Measurements from ENCODE around the gene TPRG1.

The TPRG1 gene

GRCh38 chr3:189160519-189161309 is 11.1 kb upstream of the TPRG1 start:
- no peak for DNase-seq (ENCODE audit: low read depth, low spot score)
- H3K4me3 ChIP-seq (ENCODE audit: low read length): no peak overlapping the region

DNA sequence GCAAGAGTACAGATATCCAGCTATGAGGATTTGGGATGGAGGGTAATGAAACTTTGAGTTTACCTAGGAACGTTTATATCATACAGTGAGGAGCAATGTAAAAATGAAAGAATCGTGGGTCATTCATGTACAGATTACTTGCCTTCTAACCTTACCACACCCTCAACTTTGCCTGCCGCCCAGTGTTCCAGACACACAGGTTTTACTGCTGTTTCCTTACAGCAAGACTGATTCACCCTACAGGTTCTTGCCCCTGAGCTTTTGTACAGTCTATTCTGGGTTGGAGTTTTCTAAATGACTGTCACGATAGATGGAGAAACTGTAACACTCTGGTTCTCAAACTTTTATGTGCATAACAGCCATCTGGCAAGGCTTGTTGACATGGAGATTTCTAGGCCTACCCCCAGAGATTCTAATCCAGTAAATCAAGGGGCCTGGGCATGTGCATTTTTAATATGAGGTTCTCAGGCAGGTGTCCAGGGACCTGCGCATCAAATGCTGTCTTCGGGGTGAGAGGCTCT is 6.6 kb upstream of the TPRG1 start:
- no peak for DNase-seq (ENCODE audit: low read depth, low spot score)
- no peak overlapping the region for H3K4me3 ChIP-seq (ENCODE audit: low read length)

DNA sequence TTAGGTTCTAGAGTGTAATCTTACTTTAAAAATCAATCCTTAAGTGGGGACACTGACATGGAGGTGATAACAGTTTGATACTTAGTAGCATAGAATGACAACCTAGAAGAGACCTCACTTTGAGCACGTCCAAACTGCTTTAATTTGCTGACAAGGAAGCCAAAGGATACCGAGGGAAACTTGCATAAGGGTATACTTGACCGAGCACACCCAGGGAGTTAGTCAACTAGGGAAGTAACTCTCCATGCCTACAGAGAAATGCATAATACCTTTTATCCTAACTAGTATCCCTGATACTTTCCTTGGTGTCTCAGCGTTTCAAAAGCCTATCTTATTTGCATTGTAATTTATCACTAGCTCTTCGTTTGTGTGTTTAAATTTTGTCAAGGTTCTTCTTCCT is 5.5 kb upstream of the TPRG1 start:
- DNase-seq (ENCODE audit: low read depth, low spot score): no peak

DNA sequence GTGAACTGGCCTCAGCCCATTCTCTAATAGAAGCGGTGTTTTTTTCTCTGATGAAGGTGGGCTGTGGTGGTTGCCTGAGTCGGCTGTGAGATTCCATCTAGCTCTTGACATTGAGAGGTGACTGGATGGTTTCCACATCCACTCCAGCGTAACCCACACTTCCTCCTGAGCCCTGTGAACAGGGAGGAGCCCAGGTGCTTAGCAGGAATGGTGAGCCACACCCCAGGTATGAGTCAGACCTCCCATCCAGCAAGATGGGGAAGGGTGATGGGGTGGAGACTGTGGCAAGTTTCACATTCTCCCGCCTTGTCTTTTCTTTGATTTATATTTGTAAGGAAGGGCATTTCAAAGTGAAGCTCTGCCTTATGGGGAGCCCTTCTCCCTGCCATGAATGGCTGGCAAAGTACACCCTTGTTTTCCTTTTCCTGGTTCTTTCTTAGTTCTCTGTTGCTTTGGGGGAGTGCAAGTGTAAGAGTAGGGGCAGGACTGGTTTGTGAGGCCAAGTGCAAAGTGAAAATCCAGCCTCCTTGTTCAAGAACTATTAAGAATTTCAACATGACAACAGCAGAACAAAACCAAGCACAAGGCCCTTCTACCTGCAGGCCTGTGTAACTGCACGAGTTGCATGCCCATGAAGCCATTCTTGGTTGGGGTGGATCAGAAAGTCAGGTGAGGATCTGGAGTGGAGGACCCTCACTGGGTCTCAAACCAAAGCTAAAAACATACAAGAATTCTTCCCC is 4.6 kb upstream of the TPRG1 start:
- H3K4me3 ChIP-seq (ENCODE audit: low read length): no peak overlapping the region
- DNase-seq (ENCODE audit: low read depth, low spot score): no peak

More for the DNA sequence above, 5.5 kb upstream of the TPRG1 start:
- no peak overlapping the region for H3K4me3 ChIP-seq (ENCODE audit: low read length)

DNA sequence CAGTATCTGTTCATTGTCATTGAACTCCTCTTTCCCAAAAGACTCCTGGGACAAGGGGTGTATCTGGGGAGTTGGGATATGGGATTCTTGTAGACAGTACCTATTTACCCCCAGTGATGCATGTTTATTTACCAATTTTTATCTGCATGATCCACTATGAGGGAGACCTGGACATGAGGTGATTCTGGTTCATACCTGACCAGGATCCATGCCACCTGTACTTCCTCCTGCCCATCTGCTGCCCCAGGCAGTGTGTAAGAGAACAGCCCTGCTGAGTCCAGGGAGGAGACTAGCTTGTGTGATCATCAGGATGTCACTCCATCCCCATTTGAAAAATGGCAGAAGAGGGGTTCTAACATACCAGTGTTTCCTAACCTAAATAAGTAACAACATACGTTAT is 3.1 kb upstream of the TPRG1 start:
- no peak for DNase-seq (ENCODE audit: low read depth, low spot score)
- no peak overlapping the region for H3K4me3 ChIP-seq (ENCODE audit: low read length)

DNA sequence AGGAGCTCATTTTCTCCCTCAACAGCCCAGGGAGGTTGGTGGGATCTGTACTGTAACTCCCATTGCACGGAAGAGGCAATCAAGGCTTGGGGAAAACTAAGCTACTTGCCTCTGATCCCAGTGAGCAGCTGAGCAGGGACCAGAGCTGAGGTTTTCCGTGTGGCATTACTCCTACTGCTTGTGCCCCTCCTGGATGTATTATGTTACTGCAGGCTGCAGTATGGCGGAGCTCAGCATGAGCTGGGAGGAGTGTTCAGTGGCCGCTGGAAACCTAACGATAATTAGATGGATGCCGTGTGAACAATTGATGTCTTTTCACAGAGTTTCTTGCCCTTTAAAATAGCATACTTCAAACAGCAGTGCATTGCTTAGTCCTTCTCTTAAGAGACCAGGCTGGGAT is 2.0 kb upstream of the TPRG1 start:
- no peak overlapping the region for H3K4me3 ChIP-seq (ENCODE audit: low read length)
- DNase-seq (ENCODE audit: low read depth, low spot score): no peak

GRCh38 chr3:189170559-189170958 is 1.2 kb upstream of the TPRG1 start:
- no peak overlapping the region for H3K4me3 ChIP-seq (ENCODE audit: low read length)
- DNase-seq (ENCODE audit: low read depth, low spot score): no peak

GRCh38 chr3:189172668-189173419 is 1.1 kb downstream of the TPRG1 start:
- no peak overlapping the region for H3K4me3 ChIP-seq (ENCODE audit: low read length)
- DNase-seq (ENCODE audit: low read depth, low spot score): no peak

DNA sequence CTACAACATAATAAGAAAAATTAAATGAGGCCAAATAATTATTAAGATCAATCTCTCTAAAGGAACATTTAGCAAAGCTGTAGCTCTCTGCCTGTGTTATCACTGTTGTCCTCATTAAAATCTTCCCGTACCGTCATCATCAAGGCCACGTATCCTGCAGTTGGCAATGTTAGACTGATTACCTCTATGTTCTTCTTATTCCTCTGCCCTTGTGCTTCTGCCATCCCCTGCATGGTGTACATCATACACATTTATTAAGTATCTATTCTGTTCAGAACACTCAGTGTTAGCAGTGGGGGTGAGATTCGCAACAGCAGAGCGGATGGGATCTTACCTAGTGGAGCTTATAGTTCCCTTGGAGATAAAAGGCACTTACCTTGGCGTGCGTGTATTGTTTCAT is 12.8 kb downstream of the TPRG1 start:
- DNase-seq (ENCODE audit: low read depth, low spot score): no peak
- H3K4me3 ChIP-seq (ENCODE audit: low read length): no peak overlapping the region

DNA sequence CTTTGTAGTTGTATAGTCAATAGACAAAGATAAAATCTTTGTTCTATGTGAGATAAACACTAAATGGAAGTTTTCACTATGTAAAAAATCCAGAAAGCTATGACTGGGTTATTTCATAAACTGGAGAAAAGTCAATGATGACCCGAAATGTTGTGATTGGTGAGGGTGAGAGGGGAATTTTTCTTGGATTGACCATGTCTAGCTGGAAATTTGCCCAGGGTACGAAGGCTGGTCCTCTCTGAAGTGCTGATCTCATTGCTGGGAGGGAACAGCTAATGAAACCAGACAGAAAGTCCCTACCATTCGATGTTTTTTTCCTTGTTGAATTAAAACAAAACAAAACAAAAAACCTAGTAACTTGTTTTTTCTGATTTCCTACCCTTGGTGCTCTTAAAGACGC is 14.3 kb downstream of the TPRG1 start:
- DNase-seq (ENCODE audit: low read depth, low spot score): no peak
- H3K4me3 ChIP-seq (ENCODE audit: low read length): no peak overlapping the region

GRCh38 chr3:189188466-189188865 is 16.7 kb downstream of the TPRG1 start:
- no peak for DNase-seq (ENCODE audit: low read depth, low spot score)
- H3K4me3 ChIP-seq (ENCODE audit: low read length): no peak overlapping the region

DNA sequence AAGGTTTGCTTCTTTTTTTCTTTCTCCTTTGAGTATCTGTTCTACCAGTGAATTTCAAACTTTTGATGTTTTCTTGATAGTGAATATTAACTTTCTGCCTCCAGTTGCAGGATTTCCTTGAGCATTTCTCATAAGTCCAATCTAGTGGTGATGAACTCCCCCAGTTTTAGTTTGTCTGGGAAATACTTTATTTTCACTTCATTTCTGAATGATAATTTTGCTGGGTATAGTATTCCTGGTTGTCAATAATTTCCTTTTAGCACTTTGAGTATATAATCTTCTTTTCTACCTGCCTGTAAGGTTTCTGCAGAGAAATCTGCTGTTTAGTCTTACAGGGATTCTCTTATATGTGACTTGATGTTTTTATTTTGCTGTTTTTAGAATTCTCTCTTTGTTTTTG is 21.0 kb downstream of the TPRG1 start:
- no peak overlapping the region for H3K4me3 ChIP-seq (ENCODE audit: low read length)
- no peak for DNase-seq (ENCODE audit: low read depth, low spot score)

DNA sequence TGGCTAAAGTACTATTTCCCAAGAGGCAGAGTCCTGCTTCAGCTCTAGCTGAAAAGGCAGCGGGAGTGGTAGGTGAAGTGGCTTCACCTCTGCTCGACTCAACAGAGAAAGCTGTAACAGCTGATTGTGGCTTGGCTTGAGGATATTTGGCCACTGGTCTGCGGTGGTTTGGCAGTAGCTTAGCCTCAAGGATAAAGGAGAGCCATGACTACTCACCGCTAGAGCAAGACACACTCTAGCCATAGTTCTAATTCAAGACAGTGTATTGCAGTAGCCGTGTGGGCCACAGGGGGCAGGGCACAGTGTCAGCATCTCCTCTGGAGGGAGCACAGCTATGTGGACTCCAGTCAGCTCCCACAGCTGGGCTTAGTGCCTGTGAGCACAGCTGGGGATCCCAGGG is 23.5 kb downstream of the TPRG1 start:
- no peak for DNase-seq (ENCODE audit: low read depth, low spot score)
- no peak overlapping the region for H3K4me3 ChIP-seq (ENCODE audit: low read length)

DNA sequence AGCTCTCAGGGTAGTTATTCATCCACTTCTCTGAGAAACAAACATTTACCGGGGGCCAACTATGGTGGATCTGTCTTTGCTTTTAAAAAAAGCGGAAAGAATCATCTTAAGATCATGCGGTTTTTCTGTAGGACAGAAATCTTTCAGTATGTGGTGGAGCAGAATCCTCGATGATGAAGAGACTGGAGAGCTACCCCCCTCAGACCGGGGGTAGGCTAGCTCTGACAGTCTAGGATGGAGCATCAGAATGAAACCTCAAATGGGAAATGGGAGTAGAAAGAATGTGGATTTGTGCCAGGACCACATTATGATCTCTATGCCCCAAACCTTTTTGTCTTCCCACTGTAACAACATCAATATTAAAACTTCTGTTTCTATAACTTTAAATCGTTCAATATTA is 30.3 kb downstream of the TPRG1 start:
- no peak overlapping the region for H3K4me3 ChIP-seq (ENCODE audit: low read length)
- no peak for DNase-seq (ENCODE audit: low read depth, low spot score)

DNA sequence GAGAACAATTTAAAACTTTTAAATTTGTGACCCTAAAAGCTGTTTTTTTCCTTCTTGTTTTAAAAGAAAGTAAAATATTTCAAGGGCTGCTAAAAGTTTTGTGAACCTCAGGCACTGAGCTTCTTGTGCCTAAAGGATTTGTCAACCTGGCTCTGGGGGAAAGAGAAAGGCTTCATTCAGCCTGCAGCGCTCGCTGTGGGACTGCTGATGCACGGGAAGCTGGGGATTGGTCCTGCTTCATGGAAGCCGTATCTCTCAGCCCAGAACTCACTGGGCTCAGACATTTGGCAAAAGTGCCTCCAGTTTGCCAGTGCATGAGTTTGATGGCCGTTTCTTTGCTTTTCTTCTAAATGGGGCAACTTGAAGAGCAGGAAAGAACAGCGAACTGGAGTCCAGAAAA is 30.8 kb downstream of the TPRG1 start:
- H3K4me3 ChIP-seq (ENCODE audit: low read length): no peak overlapping the region
- DNase-seq (ENCODE audit: low read depth, low spot score): no peak

DNA sequence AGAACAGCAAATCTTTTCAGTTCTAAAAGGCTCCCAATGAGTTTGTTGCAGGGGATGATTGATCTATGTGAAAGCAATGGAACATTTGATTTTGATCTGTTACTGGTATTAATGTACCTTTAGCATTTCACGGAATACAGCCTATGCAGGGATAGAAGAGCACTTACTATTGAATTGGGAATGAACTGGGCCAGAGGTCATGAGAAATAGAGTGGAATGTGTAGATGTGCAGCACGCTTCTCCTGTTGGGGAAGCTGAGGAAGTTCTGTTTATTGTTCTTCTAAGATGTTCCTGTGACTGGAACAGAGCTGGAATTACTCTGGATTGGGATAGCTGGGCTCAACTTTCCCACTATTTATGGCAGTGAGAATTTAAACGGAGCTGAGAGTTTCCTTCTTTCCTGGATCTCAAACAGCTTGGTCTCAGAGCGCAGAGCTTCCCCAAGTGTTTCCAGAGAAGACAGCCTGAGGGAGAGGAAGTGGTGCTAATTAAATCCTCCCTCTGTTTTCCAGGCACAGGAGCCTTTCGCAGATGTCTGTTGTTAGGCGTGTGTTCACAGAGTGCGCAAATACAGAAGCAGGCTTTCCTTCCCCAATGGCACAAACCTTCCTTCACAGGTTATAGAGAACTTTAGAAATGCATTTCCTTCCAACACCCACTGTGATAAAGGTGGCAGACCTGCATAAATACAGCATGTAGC is 32.5 kb downstream of the TPRG1 start:
- no peak for DNase-seq (ENCODE audit: low read depth, low spot score)
- no peak overlapping the region for H3K4me3 ChIP-seq (ENCODE audit: low read length)

DNA sequence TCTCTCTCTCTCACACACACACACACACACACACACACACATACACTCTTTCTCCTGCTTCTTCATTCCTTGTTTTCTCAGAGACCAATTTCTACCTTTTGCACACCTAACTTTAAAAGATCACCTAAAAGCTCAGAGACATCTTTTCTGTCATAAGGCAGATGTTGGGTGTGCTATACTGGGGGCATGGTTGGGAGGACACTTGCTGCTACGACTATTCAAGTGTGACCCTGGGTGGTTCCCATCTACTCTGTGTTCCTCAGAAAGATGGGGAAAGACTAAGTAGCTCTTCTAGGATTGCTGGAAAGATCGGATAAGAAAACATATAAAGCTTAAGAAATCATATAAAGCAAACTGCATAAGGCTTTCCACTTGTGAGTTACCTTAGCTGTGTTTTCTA is 33.2 kb downstream of the TPRG1 start:
- H3K4me3 ChIP-seq (ENCODE audit: low read length): no peak overlapping the region
- no peak for DNase-seq (ENCODE audit: low read depth, low spot score)

DNA sequence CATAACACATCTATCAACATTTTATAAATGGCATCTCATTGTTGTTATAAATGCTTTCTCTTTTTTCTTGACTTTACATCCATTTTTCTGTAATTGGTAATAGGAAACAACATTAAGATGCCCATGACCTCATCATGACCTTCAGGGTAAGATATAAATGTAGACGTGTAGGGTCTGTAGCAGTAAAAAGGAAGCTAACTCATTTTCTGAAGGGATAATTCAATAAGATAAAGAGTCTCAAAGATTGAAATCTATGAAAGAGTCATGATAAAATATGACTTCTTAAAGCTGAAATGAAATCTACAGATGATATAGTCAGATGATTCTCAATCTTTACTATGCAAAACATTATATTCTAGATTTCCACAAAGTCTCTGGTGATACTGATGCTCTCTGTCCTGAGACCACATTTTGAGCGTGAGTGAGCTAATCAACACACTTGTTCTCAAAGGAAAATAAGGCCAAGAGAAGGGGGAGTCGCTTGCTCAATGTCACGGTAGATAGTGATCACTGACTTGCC is 38.5 kb downstream of the TPRG1 start:
- no peak for DNase-seq (ENCODE audit: low read depth, low spot score)
- no peak overlapping the region for H3K4me3 ChIP-seq (ENCODE audit: low read length)

DNA sequence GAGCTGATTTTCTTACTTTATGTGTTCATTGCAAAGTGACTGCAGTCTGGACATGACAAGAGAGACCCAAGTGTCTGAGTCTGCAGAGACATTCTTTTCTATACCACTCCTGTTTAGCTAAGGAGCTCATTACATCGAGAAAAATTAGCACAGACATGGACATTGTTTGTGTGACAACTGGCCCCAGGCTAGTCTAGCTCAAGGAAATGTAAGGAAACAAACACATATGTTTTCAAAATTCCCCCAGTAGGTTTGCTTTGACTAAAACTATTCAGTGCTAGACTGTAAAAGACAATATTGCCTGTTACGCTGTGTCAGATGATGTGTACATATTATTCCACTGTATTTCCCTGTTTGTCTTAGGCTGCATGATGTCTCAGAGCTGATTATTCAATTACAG is 40.9 kb downstream of the TPRG1 start:
- no peak overlapping the region for H3K4me3 ChIP-seq (ENCODE audit: low read length)
- no peak for DNase-seq (ENCODE audit: low read depth, low spot score)
